HCT116 (cell line): ENCODE measurements around the gene SYNPO2L. TPM values are rescaled to one million over a fixed set of nuclear protein-coding genes. Genes with fewer than 3 reads are reported as not detected.

Source experiments
- ATAC-seq: fragments of 200-7000 bp; cut with Tn5 transposase; 2 replicates; pipeline ENCODE4 v1.9.1; 2020; ENCODE audit warnings: mild to moderate bottlenecking, moderate library complexity
- BruUV-seq: library from RNA; stranded (reverse); fragments of 400-500 nt; replicated peaks from 2 replicates; lab custom pipeline; 2021; lab: Mats Ljungman, UMichigan
- CTCF ChIA-PET: fragments of 300-600 bp; sonication (Branson Sonifier 250); formaldehyde crosslinking; loops from one replicate; lab custom pipeline; 2021; ENCODE audit warnings: antibody characterized with exemption; lab: Charles Lee
- POLR2A ChIA-PET: fragments of 300-600, 350-600 bp; sonication (Branson Sonifier 250); formaldehyde crosslinking; loops from one replicate; lab custom pipeline; 2021; ENCODE audit warnings: antibody characterized with exemption; lab: Charles Lee
- RAD21 ChIA-PET, 2 experiments: fragments of 300-600 bp; sonication (Branson Sonifier 250); formaldehyde crosslinking; loops; one replicate each; lab custom pipeline; 2023; ENCODE audit warnings: low total read pairs in 2 of 2; ENCODE audit not compliant: uncharacterized antibody in 2 of 2, unreplicated experiment in 2 of 2, low non-redundant PET in 1 of 2; lab: Charles Lee
- DNase-seq: peaks from one replicate; pipeline ENCODE4 v3.0.0-alpha.2; 2010; ENCODE audit warnings: low read depth, low spot score
- H2AFZ ChIP-seq: fragments of 200-600 bp; shearing (Covaris generic), sonication (generic); 2 replicates; pipeline ENCODE4 v1.6.1; 2017; ENCODE audit warnings: low read depth, mixed run types, mixed read lengths, antibody characterized with exemption, low read length; ENCODE audit not compliant: poor library complexity, severe bottlenecking
- H3K27ac ChIP-seq: 2 replicates; pipeline ENCODE4 v1.5.1; 2012; ENCODE audit warnings: low read depth, low read length
- H3K27me3 ChIP-seq: fragments of 200-600 bp; sonication (generic); 2 replicates; pipeline ENCODE4 v1.6.1; 2016; ENCODE audit warnings: mixed run types, low read length, mixed read lengths; ENCODE audit not compliant: insufficient read depth
- H3K36me3 ChIP-seq, 2 experiments: fragments of 200-500 bp in 1 of 2; fragments of 200-600 bp in 1 of 2; sonication (Bioruptor generic) in 1 of 2; sonication (generic) in 1 of 2; 2 replicates each; pipeline versions ENCODE4 v1.5.1 to v1.6.1; 2014 to 2016; ENCODE audit warnings: low read length in 2 of 2, inconsistent platforms in 1 of 2, mixed read lengths in 1 of 2, mixed run types in 1 of 2; ENCODE audit not compliant: insufficient read depth in 2 of 2, control insufficient read depth in 1 of 2
- H3K4me1 ChIP-seq, 2 experiments: fragments of 200-600 bp in 1 of 2; sonication (generic) in 1 of 2; 2 replicates each; pipeline versions ENCODE4 v1.5.1 to v1.6.1; 2012 to 2017; ENCODE audit warnings: low read length in 2 of 2, inconsistent platforms in 1 of 2, mild to moderate bottlenecking in 1 of 2, mixed read lengths in 1 of 2, mixed run types in 1 of 2, moderate library complexity in 1 of 2; ENCODE audit not compliant: insufficient read depth in 2 of 2, control insufficient read depth in 1 of 2
- H3K4me2 ChIP-seq: fragments of 200-600 bp; sonication (generic); 2 replicates; pipeline ENCODE4 v1.6.1; 2017; ENCODE audit warnings: mixed run types, low read length, mixed read lengths
- H3K4me3 ChIP-seq, 2 experiments: fragments of 200-600 bp in 1 of 2; sonication (generic) in 1 of 2; replicated peaks in 1 of 2; 2 replicates each; pipeline ENCODE4 v1.5.1; 2011 to 2016; ENCODE audit warnings: low read length in 2 of 2, control low read depth in 1 of 2, low read depth in 1 of 2, mild to moderate bottlenecking in 1 of 2, mixed read lengths in 1 of 2, mixed run types in 1 of 2
- H3K79me2 ChIP-seq: fragments of 200-600 bp; sonication (generic); 2 replicates; pipeline ENCODE4 v1.6.1; 2017; ENCODE audit warnings: mild to moderate bottlenecking, mixed run types, low read length, moderate library complexity, mixed read lengths; ENCODE audit not compliant: insufficient read depth
- H3K9ac ChIP-seq: fragments of 200-600 bp; sonication (generic); 2 replicates; pipeline ENCODE4 v1.6.1; 2016; ENCODE audit warnings: low read length, mixed read lengths
- H3K9me2 ChIP-seq: fragments of 200-600 bp; sonication (generic), shearing (Covaris generic); 2 replicates; pipeline ENCODE4 v1.6.1; 2017; ENCODE audit warnings: mixed run types, mild to moderate bottlenecking, moderate library complexity; ENCODE audit not compliant: insufficient read depth
- H3K9me3 ChIP-seq, 2 experiments: fragments of 200-500 bp in 1 of 2; fragments of 200-600 bp in 1 of 2; sonication (Bioruptor generic) in 1 of 2; sonication (generic) in 1 of 2; 2 replicates each; pipeline ENCODE4 v1.6.1; 2014 to 2017; ENCODE audit warnings: low read length in 2 of 2, mixed read lengths in 2 of 2, inconsistent platforms in 1 of 2, low read depth in 1 of 2, mild to moderate bottlenecking in 1 of 2, mixed run types in 1 of 2, moderate library complexity in 1 of 2; ENCODE audit not compliant: control insufficient read depth in 1 of 2, insufficient read depth in 1 of 2
- H4K20me1 ChIP-seq: fragments of 200-600 bp; sonication (generic), shearing (Covaris generic); 2 replicates; pipeline ENCODE4 v1.6.1; 2017; ENCODE audit warnings: mixed run types, mild to moderate bottlenecking, moderate library complexity; ENCODE audit not compliant: insufficient read depth
- CEBPB ChIP-seq: IDR thresholded peaks from 2 replicates; pipeline ENCODE4 v1.6.1; 2012; ENCODE audit warnings: low read depth
- EGR1 ChIP-seq: IDR thresholded peaks from 2 replicates; pipeline ENCODE4 v1.6.1; 2012; ENCODE audit warnings: low read depth
- ELF1 ChIP-seq: IDR thresholded peaks from 2 replicates; pipeline ENCODE4 v1.6.1; 2012; ENCODE audit warnings: low read depth, borderline replicate concordance
- EZH2 ChIP-seq: fragments of 200-600 bp; sonication (generic); IDR thresholded peaks from 2 replicates; pipeline ENCODE4 v1.6.1; 2017; ENCODE audit warnings: antibody characterized with exemption, mixed run types
- EZH2phosphoT487 ChIP-seq: fragments of 200-600 bp; IDR thresholded peaks from 2 replicates; pipeline ENCODE4 v1.6.1; 2018; ENCODE audit warnings: antibody characterized with exemption, borderline replicate concordance
- FOSL1 ChIP-seq: IDR thresholded peaks from 2 replicates; pipeline ENCODE4 v1.6.1; 2012; ENCODE audit warnings: low read depth
- RAD21 ChIP-seq: IDR thresholded peaks from 2 replicates; pipeline ENCODE4 v1.6.1; 2012; ENCODE audit warnings: low read depth, mild to moderate bottlenecking
- SP1 ChIP-seq: IDR thresholded peaks from 2 replicates; pipeline ENCODE4 v1.6.1; 2012; ENCODE audit warnings: low read depth
- TCF7L2 ChIP-seq: IDR thresholded peaks from 2 replicates; pipeline ENCODE4 v1.7.0; 2011; ENCODE audit warnings: borderline replicate concordance, inconsistent platforms; ENCODE audit not compliant: insufficient read depth, insufficient read length; ENCODE audit errors: extremely low read depth
- ZFX ChIP-seq: fragments of 450-650 bp; IDR thresholded peaks from 2 replicates; pipeline ENCODE4 v1.6.1; 2017
- intact Hi-C: fragments of 100-400 bp; cut with micrococcal nuclease; formaldehyde crosslinking; loops from 2 replicates; pipeline ENCODE4 v1.10.0; 2022
- total RNA-seq: library from RNA; stranded (reverse); gene quantifications from one replicate; pipeline ENCODE4 v1.2.1, GENCODE V29; 2021; ENCODE audit not compliant: unreplicated experiment
- TF ChIP-seq, protein P1 (sequence below): IDR thresholded peaks from 2 replicates; pipeline ENCODE4 v1.6.1; 2011; ENCODE audit warnings: mild to moderate bottlenecking, low read length, moderate library complexity; ENCODE audit not compliant: insufficient replicate concordance; ENCODE audit errors: extremely low read depth
- TF ChIP-seq, protein P2 (sequence below): IDR thresholded peaks from 2 replicates; pipeline ENCODE4 v1.6.1; 2012

Gene SYNPO2L
- total RNA-seq, 1 experiment from 2014 or later = 0.10 TPM

DNA sequence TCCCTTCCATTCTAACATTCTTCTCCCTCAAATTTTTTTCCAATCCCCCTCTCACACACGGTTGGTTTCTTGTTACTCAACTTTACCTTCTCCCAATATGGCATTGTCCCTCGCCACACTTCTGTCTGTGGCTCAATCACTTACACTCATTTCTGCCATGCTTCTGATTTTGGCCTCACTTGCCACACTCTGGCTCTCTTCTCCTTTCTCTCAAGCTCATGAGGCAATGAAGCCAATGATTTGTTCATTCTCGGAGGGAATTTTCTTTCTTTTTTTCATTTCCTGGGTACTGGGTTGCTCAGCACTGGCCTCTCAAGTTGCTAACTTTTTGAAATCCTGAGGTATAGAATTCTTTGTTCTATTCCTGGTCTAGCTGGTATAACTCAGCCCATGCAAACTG is 10.6 kb downstream of the SYNPO2L start:
- ChIA-PET POLR2A (interaction anchor here (1.6 kb wide), 1 partner anchor 398 kb away, joined by 3 read pairs; the partner anchor contains the start of gene DNAJC9), CTCF (interaction anchor here (4.1 kb wide), 1 partner anchor 116 kb away, joined by 36 read pairs; no protein-coding TSS in a partner anchor), RAD21 (interaction anchor here in 1 of 2 experiments (0.7 kb wide), 1 partner anchor 381 kb away, joined by 3 read pairs; no protein-coding TSS in a partner anchor)
- BruUV-seq = no TSS peak
- no peak overlapping the region for H3K4me2 ChIP-seq
- H4K20me1 ChIP-seq = no peaks in the 10 kb centered on the region
- ATAC-seq = no peak
- no peaks in the 10 kb centered on the region for H3K9me3 ChIP-seq
- H3K4me3 ChIP-seq = no peak overlapping the region
- no peak for DNase-seq
- H2AFZ ChIP-seq = no peak overlapping the region
- H3K36me3 ChIP-seq = no peaks in the 10 kb centered on the region
- H3K27ac ChIP-seq = no peak overlapping the region
- no peak overlapping the region for H3K9ac ChIP-seq
- H3K9me2 ChIP-seq = no peaks in the 10 kb centered on the region
- TF ChIP-seq EZH2phosphoT487 (no peak), ELF1 (no peak), RAD21 (no peak), CEBPB (no peak), ZFX (no peak), FOSL1 (no peak), EZH2 (no peak), SP1 (no peak), TCF7L2 (no peak), EGR1 (no peak)
- TF ChIP-seq, protein P1, sequence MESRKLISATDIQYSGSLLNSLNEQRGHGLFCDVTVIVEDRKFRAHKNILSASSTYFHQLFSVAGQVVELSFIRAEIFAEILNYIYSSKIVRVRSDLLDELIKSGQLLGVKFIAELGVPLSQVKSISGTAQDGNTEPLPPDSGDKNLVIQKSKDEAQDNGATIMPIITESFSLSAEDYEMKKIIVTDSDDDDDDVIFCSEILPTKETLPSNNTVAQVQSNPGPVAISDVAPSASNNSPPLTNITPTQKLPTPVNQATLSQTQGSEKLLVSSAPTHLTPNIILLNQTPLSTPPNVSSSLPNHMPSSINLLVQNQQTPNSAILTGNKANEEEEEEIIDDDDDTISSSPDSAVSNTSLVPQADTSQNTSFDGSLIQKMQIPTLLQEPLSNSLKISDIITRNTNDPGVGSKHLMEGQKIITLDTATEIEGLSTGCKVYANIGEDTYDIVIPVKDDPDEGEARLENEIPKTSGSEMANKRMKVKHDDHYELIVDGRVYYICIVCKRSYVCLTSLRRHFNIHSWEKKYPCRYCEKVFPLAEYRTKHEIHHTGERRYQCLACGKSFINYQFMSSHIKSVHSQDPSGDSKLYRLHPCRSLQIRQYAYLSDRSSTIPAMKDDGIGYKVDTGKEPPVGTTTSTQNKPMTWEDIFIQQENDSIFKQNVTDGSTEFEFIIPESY = no peak
- TF ChIP-seq, protein P2, sequence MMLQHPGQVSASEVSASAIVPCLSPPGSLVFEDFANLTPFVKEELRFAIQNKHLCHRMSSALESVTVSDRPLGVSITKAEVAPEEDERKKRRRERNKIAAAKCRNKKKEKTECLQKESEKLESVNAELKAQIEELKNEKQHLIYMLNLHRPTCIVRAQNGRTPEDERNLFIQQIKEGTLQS = no peak
- H3K4me1 ChIP-seq = peaks cover 0 to 11% of the 10 kb centered on the region in 2 experiments; a peak in 3 of 4 replicates
- H3K27me3 ChIP-seq = no peaks in the 10 kb centered on the region
- H3K79me2 ChIP-seq = no peaks in the 10 kb centered on the region
- intact Hi-C loops = no loop called here
